Subcutaneous adipose tissue (tissue), 4 donors: ENCODE data around the gene SLC4A4. TPM values are rescaled to one million over a fixed set of nuclear protein-coding genes. Genes with fewer than 3 reads are reported as not detected.

Source experiments
- total RNA-seq, 4 donors: library from RNA; depleted of rRNA; stranded (reverse); fragments of >200 nt; gene quantifications; one replicate each; pipeline ENCODE4 v1.1.0, GENCODE V29; 2016
- TF ChIP-seq, protein P1 (sequence below): fragments of 450-650 bp; IDR thresholded peaks from one replicate; pipeline ENCODE4 v1.5.1; 2016; ENCODE audit warnings: low read depth, mild to moderate bottlenecking, control low read depth, antibody characterized with exemption, moderate library complexity

Gene SLC4A4
- total RNA-seq, 4 donors from 2014 or later, result 0.68 to 18.6 (median 5.0) TPM

DNA sequence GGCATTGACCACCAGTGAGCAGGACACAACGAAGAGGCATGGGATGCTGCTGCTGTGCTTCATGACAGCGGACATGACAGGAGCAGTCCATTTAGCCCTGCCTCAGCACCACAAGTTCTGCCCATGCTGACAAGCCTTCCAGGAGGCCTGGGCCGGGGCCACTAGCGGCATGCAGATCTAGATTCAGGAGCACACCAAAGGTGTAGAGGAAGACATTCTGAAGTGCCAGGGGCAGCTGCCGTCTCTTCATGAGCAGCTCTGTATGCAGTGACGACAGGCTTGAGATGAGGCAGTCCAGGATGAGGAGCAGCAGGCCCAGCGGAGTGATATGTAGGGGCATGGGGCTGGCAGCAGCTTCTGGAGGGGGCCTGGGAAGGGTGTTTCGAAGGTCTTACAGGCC, 38.5 kb upstream of the SLC4A4 start:
- TF ChIP-seq, protein P1, sequence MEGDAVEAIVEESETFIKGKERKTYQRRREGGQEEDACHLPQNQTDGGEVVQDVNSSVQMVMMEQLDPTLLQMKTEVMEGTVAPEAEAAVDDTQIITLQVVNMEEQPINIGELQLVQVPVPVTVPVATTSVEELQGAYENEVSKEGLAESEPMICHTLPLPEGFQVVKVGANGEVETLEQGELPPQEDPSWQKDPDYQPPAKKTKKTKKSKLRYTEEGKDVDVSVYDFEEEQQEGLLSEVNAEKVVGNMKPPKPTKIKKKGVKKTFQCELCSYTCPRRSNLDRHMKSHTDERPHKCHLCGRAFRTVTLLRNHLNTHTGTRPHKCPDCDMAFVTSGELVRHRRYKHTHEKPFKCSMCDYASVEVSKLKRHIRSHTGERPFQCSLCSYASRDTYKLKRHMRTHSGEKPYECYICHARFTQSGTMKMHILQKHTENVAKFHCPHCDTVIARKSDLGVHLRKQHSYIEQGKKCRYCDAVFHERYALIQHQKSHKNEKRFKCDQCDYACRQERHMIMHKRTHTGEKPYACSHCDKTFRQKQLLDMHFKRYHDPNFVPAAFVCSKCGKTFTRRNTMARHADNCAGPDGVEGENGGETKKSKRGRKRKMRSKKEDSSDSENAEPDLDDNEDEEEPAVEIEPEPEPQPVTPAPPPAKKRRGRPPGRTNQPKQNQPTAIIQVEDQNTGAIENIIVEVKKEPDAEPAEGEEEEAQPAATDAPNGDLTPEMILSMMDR, result no peak

GRCh38 chr4:71300964-71301363, 37.9 kb upstream of the SLC4A4 start:
- TF ChIP-seq, protein P1, result no peak

- TF ChIP-seq, protein P1, result no peak
Observed at GRCh38 chr4:71303287-71303686, 35.5 kb upstream of the SLC4A4 start.

- TF ChIP-seq, protein P1, result no peak
Observed at GRCh38 chr4:71303850-71304249, 35.0 kb upstream of the SLC4A4 start.

- TF ChIP-seq, protein P1, result no peak
Observed at GRCh38 chr4:71304289-71304850, 34.5 kb upstream of the SLC4A4 start.

GRCh38 chr4:71307729-71308128, 31.1 kb upstream of the SLC4A4 start:
- TF ChIP-seq, protein P1, result no peak

DNA sequence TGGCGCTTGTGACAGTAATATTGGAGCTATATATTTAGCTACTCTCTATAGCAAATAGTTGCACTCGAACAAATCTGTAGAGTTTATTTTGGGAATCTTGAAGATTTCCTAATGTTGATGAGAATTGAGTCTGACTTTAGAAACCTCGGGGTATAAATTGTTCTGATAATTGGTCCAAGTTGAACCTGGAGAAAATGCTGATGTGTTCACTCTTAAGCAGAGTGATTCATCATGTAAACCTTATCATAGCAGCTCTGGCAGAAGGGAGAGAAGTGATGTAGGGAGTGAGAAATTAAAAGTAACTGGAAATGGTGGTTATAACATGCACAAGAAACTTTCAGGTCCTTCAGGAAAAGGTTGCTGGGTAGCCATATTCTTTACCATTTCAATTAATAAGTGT, 16.4 kb upstream of the SLC4A4 start:
- TF ChIP-seq, protein P1, result no peak
